IMR-90 (cell line): ENCODE data around the gene RFX2. TPM values are rescaled to one million over a fixed set of nuclear protein-coding genes. Genes with fewer than 3 reads are reported as not detected.
A peak's percentile ranks its signal among the peaks of the same experiment; 100 is the strongest.

Experiments
- ATAC-seq: fragments of 200-7000 bp; cut with Tn5 transposase; 2 replicates; pipeline ENCODE4 v1.9.1; 2020; ENCODE audit warnings: low read depth, mild to moderate bottlenecking, moderate library complexity
- BruUV-seq: library from RNA; stranded (reverse); fragments of 400-500 nt; replicated peaks from 2 replicates; lab custom pipeline; 2021; lab: Mats Ljungman, UMichigan
- CTCF ChIA-PET: fragments of 300-600 bp; formaldehyde crosslinking; extraction: SDS; loops from one replicate; lab custom pipeline; 2021; ENCODE audit warnings: antibody characterized with exemption; lab: Yijun Ruan, JAX
- POLR2A ChIA-PET: fragments of 300-600 bp; sonication (Branson Sonifier 250); formaldehyde crosslinking; loops from one replicate; lab custom pipeline; 2022; ENCODE audit warnings: antibody characterized with exemption; ENCODE audit not compliant: unreplicated experiment; lab: Charles Lee
- DNase-seq: peaks from one replicate; pipeline ENCODE4 v3.0.0; 2013
- H2AFZ ChIP-seq: replicated peaks from 2 replicates; pipeline ENCODE3; 2013; ENCODE audit warnings: low read length, mild to moderate bottlenecking; ENCODE audit not compliant: poor library complexity
- H2AK5ac ChIP-seq: 2 replicates; pipeline ENCODE4 v1.6.1; 2013; ENCODE audit warnings: low read depth, low read length, inconsistent platforms
- H2AK9ac ChIP-seq: replicated peaks from 2 replicates; pipeline ENCODE3; 2013; ENCODE audit warnings: mild to moderate bottlenecking, low read depth, low read length, moderate library complexity; ENCODE audit not compliant: poor library complexity
- H2BK120ac ChIP-seq: 2 replicates; pipeline ENCODE4 v1.6.1; 2013; ENCODE audit warnings: low read depth, low read length, inconsistent platforms
- H2BK15ac ChIP-seq: 3 replicates; pipeline ENCODE4 v1.6.1; 2013; ENCODE audit warnings: low read depth, low read length, inconsistent platforms
- H2BK20ac ChIP-seq: 2 replicates; pipeline ENCODE4 v1.6.1; 2013; ENCODE audit warnings: low read depth, mild to moderate bottlenecking, inconsistent platforms, low read length, moderate library complexity
- H2BK5ac ChIP-seq: 2 replicates; pipeline ENCODE4 v1.6.1; 2013; ENCODE audit warnings: mild to moderate bottlenecking, low read depth, low read length, inconsistent platforms; ENCODE audit not compliant: poor library complexity, severe bottlenecking
- H3K14ac ChIP-seq: replicated peaks from 2 replicates; pipeline ENCODE4 v1.6.1; 2013; ENCODE audit warnings: low read depth, low read length, inconsistent platforms
- H3K18ac ChIP-seq: 2 replicates; pipeline ENCODE4 v1.6.1; 2013; ENCODE audit warnings: low read depth, low read length, control low read depth
- H3K23ac ChIP-seq: 2 replicates; pipeline ENCODE4 v1.6.1; 2013; ENCODE audit warnings: low read depth, low read length, inconsistent platforms
- H3K27ac ChIP-seq: 2 replicates; pipeline ENCODE4 v1.5.1; 2013; ENCODE audit warnings: mild to moderate bottlenecking, control low read depth, low read length; ENCODE audit not compliant: insufficient read depth
- H3K27me3 ChIP-seq: 2 replicates; pipeline ENCODE4 v1.6.1; 2013; ENCODE audit warnings: low read length; ENCODE audit not compliant: control insufficient read depth, insufficient read depth
- H3K36me3 ChIP-seq: 2 replicates; pipeline ENCODE4 v1.6.1; 2013; ENCODE audit warnings: low read length, mixed read lengths; ENCODE audit not compliant: control insufficient read depth, insufficient read depth
- H3K4ac ChIP-seq: 2 replicates; pipeline ENCODE4 v1.6.1; 2013; ENCODE audit warnings: low read depth, low read length, inconsistent platforms
- H3K4me1 ChIP-seq: 2 replicates; pipeline ENCODE4 v1.6.1; 2013; ENCODE audit warnings: low read length, mixed read lengths; ENCODE audit not compliant: control insufficient read depth, insufficient read depth
- H3K4me2 ChIP-seq: 2 replicates; pipeline ENCODE4 v1.6.1; 2013; ENCODE audit warnings: low read depth, mild to moderate bottlenecking, control low read depth, low read length, moderate library complexity
- H3K4me3 ChIP-seq: 2 replicates; pipeline ENCODE4 v1.5.1; 2013; ENCODE audit warnings: low read depth, mild to moderate bottlenecking, control low read depth, low read length, moderate library complexity; ENCODE audit not compliant: insufficient read depth
- H3K56ac ChIP-seq: 2 replicates; pipeline ENCODE4 v1.6.1; 2013; ENCODE audit warnings: low read length, inconsistent platforms; ENCODE audit not compliant: insufficient read depth; ENCODE audit errors: extremely low read depth
- H3K79me1 ChIP-seq, 2 experiments: 2 replicates each; pipeline ENCODE4 v1.6.1; 2013; ENCODE audit warnings: low read length in 2 of 2, inconsistent platforms in 1 of 2, low read depth in 1 of 2
- H3K9ac ChIP-seq: 2 replicates; pipeline ENCODE4 v1.6.1; 2013; ENCODE audit warnings: low read depth, low read length, control low read depth
- H3K9me1 ChIP-seq: 2 replicates; pipeline ENCODE4 v1.6.1; 2013; ENCODE audit warnings: low read length, inconsistent platforms; ENCODE audit not compliant: insufficient read depth
- H3K9me3 ChIP-seq: 2 replicates; pipeline ENCODE4 v1.6.1; 2013; ENCODE audit warnings: low read length; ENCODE audit not compliant: control insufficient read depth, insufficient read depth
- H4K20me1 ChIP-seq: 2 replicates; pipeline ENCODE4 v1.6.1; 2013; ENCODE audit warnings: low read length, inconsistent platforms; ENCODE audit not compliant: insufficient read depth
- H4K5ac ChIP-seq: 2 replicates; pipeline ENCODE4 v1.6.1; 2013; ENCODE audit warnings: mild to moderate bottlenecking, low read depth, low read length, control low read depth
- H4K8ac ChIP-seq, 2 experiments: 2 replicates each; pipeline ENCODE4 v1.6.1; 2013; ENCODE audit warnings: low read depth in 2 of 2, low read length in 2 of 2, control low read depth in 1 of 2, inconsistent platforms in 1 of 2
- H4K91ac ChIP-seq: 2 replicates; pipeline ENCODE4 v1.6.1; 2013; ENCODE audit warnings: low read depth, low read length, inconsistent platforms; ENCODE audit not compliant: insufficient read depth
- BHLHE40 ChIP-seq: fragments of 150-350 bp; IDR thresholded peaks from 2 replicates; pipeline ENCODE4 v1.6.1; 2016; ENCODE audit warnings: mild to moderate bottlenecking, low read depth, low read length
- CEBPB ChIP-seq: IDR thresholded peaks from 2 replicates; pipeline ENCODE4 v1.6.1; 2012; ENCODE audit warnings: low read depth, low read length, improper control_type of control experiment
- CHD1 ChIP-seq: IDR thresholded peaks from 2 replicates; pipeline ENCODE4 v1.6.1; 2012; ENCODE audit warnings: low read depth, low read length, improper control_type of control experiment
- MAZ ChIP-seq: IDR thresholded peaks from 2 replicates; pipeline ENCODE4 v1.6.1; 2012; ENCODE audit warnings: low read depth, mild to moderate bottlenecking, low read length, improper control_type of control experiment, moderate library complexity, borderline replicate concordance
- MXI1 ChIP-seq: IDR thresholded peaks from 2 replicates; pipeline ENCODE4 v1.6.1; 2012; ENCODE audit warnings: low read depth, mild to moderate bottlenecking, low read length, moderate library complexity, borderline replicate concordance
- NFE2L2 ChIP-seq: fragments of 150-350 bp; IDR thresholded peaks from 2 replicates; pipeline ENCODE4 v1.6.1; 2016; ENCODE audit warnings: low read depth, mild to moderate bottlenecking, low read length
- POLR2A ChIP-seq: IDR thresholded peaks from 2 replicates; pipeline ENCODE4 v1.6.1; 2012; ENCODE audit warnings: mild to moderate bottlenecking, low read depth, low read length
- RAD21 ChIP-seq: IDR thresholded peaks from 2 replicates; pipeline ENCODE4 v1.6.1; 2012; ENCODE audit warnings: low read length, improper control_type of control experiment
- RCOR1 ChIP-seq: IDR thresholded peaks from 2 replicates; pipeline ENCODE4 v1.6.1; 2012; ENCODE audit warnings: mild to moderate bottlenecking, low read length, improper control_type of control experiment; ENCODE audit not compliant: insufficient replicate concordance
- SMC3 ChIP-seq: fragments of 150-350 bp; IDR thresholded peaks from 2 replicates; pipeline ENCODE4 v1.6.1; 2016; ENCODE audit warnings: low read depth, mild to moderate bottlenecking, antibody characterized with exemption, low read length, moderate library complexity
- whole genome bisulfite sequencing, 2 experiments: methylation state at CpG; one replicate each; pipeline versions ENCODE4 v1.1.5 to v1.1.7; 2013; ENCODE audit warnings: missing lambda C conversion rate in 2 of 2; ENCODE audit not compliant: insufficient read length in 1 of 2; ENCODE audit errors: extremely low coverage in 2 of 2; 5-methylcytosine and 5-hydroxymethylcytosine counted together
- dilution Hi-C: fragments of 300-500 bp; cut with HindIII; formaldehyde crosslinking; loops from one replicate; pipeline ENCODE4 v1.14.3; 2018; ENCODE audit warnings: low sequenced_read_pairs; ENCODE audit not compliant: unreplicated experiment
- in situ Hi-C: fragments of 300-500 bp; cut with MboI; formaldehyde crosslinking; loops from 3 replicates; pipeline ENCODE4 v1.14.3; 2019; ENCODE audit warnings: low sequenced_read_pairs, inconsistent platforms, mixed read lengths
- intact Hi-C: fragments of 100-400 bp; cut with micrococcal nuclease; formaldehyde crosslinking; loops from 2 replicates; pipeline ENCODE4 v1.10.0; 2022
- polyA plus RNA-seq, 3 experiments: library from polyadenylated mRNA; depleted of rRNA; stranded (reverse); fragments of >200 nt; gene quantifications; 2 replicates each; pipeline ENCODE4 v1.2.3, GENCODE V29; 2012; ENCODE audit warnings: low replicate concordance in 1 of 3
- total RNA-seq: library from RNA; depleted of rRNA; stranded (reverse); fragments of >200 nt; gene quantifications from 2 replicates; pipeline ENCODE4 v1.2.3, GENCODE V29; 2012
- TF ChIP-seq, protein P1 (sequence below): fragments of 150-350 bp; IDR thresholded peaks from 2 replicates; pipeline ENCODE4 v1.6.1; 2017; ENCODE audit warnings: mild to moderate bottlenecking, antibody characterized with exemption, low read length, low read depth
- TF ChIP-seq, protein P2 (sequence below): fragments of 150-350 bp; IDR thresholded peaks from 2 replicates; pipeline ENCODE4 v1.6.1; 2016; ENCODE audit warnings: low read depth, mild to moderate bottlenecking, low read length, moderate library complexity, borderline replicate concordance

RFX2 gene
- total and polyA plus RNA-seq, 2 of the 4 experiments (the other 2 are of a cell fraction): 2.2 to 4.9 TPM

DNA sequence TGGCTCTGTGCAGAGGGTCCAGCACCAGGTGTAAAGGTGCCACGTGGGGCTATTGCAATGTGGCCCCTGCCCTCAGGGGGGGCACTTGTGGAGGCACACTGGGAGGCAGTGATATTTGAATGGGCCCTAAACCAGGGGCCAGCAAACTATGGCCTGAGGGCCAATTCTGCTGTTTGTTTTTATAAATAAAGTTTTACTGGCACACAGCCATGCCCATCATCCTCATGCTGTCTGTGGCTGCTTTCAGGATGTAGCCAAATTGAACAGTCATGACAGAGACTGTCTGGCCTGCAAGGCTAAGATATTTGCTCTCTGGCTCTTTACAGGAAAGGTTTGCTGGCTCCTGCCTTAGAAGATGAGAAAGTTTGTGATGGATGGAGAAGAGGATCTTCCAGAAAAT, 98.5 kb downstream of the RFX2 start:
- H3K9ac ChIP-seq: no peak overlapping the region
- H3K18ac ChIP-seq: no peak overlapping the region
- H2BK5ac ChIP-seq: no peak overlapping the region
- intact Hi-C loops (no loop called here), in situ Hi-C loops (no loop called here), dilution Hi-C loops (no loop called here)
- H2BK20ac ChIP-seq: no peak overlapping the region
- H2AK9ac ChIP-seq: no peak overlapping the region
- H3K27me3 ChIP-seq: no peaks in the 10 kb centered on the region
- H3K9me3 ChIP-seq: no peaks in the 10 kb centered on the region
- CTCF ChIA-PET: interaction anchor here (1.7 kb wide), 1 partner anchor 10 kb away, joined by 4 read pairs; no protein-coding TSS in a partner anchor
- DNase-seq (peak; percentile 22), ATAC-seq (peak; percentile 49; the same call in 1 of the 2 replicates)
- H3K36me3 ChIP-seq: no peaks in the 10 kb centered on the region
- POLR2A ChIA-PET: no interaction called here
- TF ChIP-seq SMC3 (no peak), CHD1 (no peak), MXI1 (no peak), CEBPB (no peak), POLR2A (no peak), BHLHE40 (no peak), MAZ (no peak), RAD21 (no peak), NFE2L2 (no peak), RCOR1 (no peak)
- TF ChIP-seq, protein P1, sequence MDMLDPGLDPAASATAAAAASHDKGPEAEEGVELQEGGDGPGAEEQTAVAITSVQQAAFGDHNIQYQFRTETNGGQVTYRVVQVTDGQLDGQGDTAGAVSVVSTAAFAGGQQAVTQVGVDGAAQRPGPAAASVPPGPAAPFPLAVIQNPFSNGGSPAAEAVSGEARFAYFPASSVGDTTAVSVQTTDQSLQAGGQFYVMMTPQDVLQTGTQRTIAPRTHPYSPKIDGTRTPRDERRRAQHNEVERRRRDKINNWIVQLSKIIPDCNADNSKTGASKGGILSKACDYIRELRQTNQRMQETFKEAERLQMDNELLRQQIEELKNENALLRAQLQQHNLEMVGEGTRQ: no peak
- TF ChIP-seq, protein P2, sequence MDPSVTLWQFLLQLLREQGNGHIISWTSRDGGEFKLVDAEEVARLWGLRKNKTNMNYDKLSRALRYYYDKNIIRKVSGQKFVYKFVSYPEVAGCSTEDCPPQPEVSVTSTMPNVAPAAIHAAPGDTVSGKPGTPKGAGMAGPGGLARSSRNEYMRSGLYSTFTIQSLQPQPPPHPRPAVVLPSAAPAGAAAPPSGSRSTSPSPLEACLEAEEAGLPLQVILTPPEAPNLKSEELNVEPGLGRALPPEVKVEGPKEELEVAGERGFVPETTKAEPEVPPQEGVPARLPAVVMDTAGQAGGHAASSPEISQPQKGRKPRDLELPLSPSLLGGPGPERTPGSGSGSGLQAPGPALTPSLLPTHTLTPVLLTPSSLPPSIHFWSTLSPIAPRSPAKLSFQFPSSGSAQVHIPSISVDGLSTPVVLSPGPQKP: no peak
- H3K4me3 ChIP-seq: no peak overlapping the region
- H2AK5ac ChIP-seq: no peak overlapping the region
- no peaks in the 10 kb centered on the region for H3K79me1 ChIP-seq
- H3K4me1 ChIP-seq: no peaks in the 10 kb centered on the region
- H2BK120ac ChIP-seq: no peak overlapping the region
- H4K91ac ChIP-seq: no peak overlapping the region
- H2BK15ac ChIP-seq: no peak overlapping the region
- WGBS, 2 experiments: no CpG with 5 or more reads among the region's 1 CpG
- no peak overlapping the region for H4K8ac ChIP-seq
- no TSS peak for BruUV-seq
- no peaks in the 10 kb centered on the region; the same call in 1 of the 2 replicates for H4K20me1 ChIP-seq
- no peak overlapping the region for H3K4me2 ChIP-seq
- no peaks in the 10 kb centered on the region for H3K9me1 ChIP-seq
- no peak overlapping the region for H3K14ac ChIP-seq
- H3K23ac ChIP-seq: no peak overlapping the region
- no peak overlapping the region for H2AFZ ChIP-seq
- H3K56ac ChIP-seq: no peak overlapping the region
- H3K27ac ChIP-seq: no peak overlapping the region
- no peak overlapping the region for H3K4ac ChIP-seq
- H4K5ac ChIP-seq: no peak overlapping the region
